NCI-H2171 (cell line): ENCODE results near the gene EXD3.
A peak's percentile ranks its signal among the peaks of the same experiment; 100 is the strongest.

Experiments used
- DNase-seq: peaks from one replicate; lab custom pipeline; 2025; lab: John Stamatoyannopoulos, UW

The EXD3 gene

DNA sequence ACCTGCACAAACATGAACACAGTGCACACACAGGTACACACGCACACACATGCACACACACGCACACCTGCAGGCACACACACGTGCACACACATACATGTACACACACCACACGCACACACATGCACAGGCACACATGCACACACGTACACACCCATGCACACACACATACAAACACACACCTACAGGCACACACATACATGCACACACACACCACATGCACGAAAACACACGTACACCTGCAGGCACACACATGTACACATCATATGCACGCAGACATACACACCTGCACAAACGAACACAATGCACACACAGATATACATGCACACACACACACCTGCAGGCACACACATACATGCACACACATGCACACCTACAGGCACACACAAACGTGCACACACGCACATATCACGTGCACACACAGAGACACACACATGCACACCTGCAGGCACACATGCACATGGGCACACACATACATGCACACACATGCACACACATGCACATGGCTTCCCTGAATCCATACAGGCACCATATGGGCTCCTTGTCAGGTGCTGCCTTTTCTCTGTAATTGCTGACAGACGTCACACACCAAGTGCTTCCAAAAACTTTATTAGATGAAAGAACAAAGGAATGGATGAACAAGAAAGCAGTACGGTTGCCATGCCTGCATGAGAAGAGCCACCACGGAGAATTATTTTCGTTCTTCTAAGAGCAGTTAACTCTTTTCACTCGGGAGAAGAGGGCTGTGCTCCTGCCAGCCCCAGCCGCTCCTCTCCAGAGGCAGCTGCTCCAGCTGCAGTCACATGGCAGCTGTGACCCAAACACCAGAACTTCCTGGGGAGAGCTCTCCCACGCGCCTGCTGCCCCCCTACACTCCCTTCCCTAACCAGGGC is 57.2 kb downstream of the EXD3 start:
- DNase-seq: peak; percentile 86

DNA sequence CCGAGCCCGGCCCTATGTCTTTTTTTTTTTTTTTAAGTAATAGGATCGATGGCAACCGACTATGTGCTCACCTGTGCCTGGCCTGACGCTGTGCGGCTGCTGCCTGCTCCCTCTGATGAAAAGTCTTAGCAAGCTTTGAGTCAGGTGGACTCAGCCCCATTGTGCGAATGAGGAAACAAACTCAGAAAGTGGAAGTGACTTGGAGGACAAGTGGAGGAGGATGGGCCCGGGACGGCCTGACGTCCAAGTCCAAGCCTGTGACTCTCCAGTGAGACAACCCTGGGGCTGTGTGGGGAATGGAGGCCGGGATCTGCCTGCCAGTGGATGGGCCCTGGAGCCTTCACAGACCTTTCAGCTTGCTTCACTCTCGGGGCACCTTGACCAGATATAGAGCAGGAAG is 57.9 kb downstream of the EXD3 start:
- no peak for DNase-seq

DNA sequence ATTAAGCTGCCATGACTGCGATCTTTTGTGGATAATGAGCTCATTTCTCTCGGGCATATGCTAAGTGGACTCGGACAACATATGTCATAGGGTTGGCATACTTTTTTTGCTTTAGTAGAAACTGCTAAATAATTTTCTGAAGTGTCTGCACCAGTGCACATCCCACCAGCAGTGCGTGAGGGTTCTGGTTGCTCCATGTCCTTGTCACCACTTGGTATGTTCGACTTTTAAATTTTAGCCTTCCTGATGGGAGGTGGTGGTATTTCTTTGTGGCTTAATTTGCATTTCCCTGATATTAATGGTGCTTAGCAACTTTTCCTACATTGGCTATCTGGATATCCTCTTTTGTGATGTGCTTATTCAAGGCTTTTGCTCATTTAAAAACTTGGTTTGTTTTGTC is 63.1 kb downstream of the EXD3 start:
- no peak for DNase-seq

DNA sequence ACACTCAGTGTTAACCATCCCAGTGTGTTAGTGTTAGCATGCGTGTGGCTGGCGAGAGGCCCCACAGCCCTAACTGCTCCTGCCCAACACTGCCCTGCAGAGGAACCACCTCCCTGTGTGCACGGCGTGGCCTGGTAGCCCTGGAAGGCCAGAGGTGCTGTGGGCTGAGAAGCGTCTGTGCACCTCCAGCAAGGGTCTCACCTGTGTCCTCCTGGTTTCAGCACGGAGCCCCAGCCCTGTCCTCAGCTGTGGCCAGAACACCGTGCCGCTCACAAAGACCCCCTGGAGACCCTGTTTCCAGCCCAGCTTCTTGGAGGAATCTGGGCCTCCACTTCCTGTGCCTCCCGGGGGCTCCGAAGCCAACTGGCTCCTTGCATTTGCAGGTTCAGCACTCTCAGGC is 64.8 kb downstream of the EXD3 start:
- DNase-seq: no peak

DNA sequence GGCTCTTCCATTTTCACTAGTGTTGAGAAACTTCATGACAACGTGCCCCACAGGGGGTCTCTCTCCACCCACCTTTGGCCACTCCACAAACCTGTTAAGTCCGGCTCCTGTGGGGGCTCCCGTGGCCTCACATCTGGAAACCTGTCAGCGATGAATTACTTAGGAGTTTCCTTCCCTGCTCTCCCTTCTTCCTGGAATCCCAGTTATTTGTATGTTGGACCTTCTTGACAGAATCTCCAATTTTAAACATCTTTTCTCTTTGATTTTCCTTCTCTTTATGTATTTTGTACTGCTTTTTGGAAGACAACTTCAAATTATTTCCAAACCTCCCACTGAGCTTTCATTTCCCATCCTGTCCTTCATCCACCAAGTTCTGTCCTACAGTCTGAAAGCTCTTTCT is 65.8 kb downstream of the EXD3 start:
- no peak for DNase-seq

DNA sequence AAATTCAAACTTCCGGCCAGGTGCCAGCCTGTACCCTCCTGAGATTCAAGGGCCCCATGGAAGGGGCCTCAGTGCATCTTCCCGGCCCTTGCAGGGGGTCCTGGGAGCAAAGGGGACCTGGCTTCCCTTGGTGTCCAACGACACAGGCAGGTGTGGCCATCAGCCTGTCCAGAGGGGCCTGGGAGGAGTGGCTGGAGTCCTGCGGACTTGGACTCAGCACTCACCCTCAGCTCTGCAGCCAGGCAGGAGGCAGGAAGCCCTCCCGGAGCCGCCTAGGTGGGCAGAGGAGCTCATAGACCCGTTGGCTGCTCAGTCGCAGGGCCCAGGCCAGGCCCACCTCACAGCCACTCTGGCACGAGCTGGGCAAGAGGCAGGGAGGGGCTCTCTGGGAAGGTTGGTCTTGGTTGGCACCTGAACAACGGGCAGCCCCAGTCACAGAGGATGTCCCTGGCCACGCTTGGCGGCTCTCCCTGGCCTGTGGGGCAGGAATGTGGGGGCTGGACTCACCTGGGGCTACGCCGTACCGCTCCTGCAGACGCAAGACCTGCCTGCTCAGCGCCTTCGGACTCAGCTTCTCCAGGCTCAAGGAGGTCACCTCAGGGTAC is 67.1 kb downstream of the EXD3 start:
- no peak for DNase-seq

DNA sequence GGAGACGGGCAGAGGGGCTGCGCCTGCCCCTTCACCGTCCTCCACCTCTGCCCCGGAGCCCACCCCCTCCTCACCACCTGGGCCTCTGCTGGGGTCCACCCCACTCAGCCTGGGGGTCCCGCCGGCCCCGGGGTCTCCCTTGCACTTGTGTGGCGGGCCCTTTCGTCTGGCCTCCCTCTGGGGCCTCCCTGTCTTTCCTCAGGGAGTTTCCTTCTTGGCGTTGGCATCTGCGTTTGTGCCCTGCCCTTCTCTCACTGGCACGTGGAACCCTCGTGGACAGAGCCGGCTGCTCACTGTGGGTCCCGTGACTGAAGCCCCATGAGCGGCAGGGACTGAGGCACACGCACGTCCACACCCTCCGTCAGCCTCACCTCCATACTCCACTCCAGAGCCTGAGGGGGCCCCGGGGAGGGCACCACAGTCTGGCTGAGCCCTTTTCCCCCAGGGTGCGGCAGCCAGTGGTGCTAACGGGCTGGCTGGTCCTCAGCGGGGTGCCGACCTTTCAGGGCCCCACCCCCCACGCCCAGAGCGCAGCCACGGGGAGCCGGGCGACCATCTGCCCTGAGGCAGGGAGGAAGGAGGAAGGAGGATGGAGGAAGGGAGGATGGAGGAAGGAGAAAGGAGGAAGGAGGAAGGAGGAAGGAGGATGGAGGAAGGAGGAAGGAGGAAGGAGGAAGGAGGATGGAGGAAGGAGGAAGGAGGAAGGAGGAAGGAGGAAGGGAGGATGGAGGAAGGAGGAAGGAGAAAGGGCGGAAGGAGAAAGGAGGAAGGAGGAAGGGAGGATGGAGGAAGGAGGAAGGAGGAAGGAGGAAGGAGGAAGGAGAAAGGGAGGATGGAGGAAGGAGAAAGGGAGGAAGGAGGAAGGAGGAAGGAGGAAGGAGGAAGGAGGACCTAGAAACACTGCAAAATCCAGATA is 67.9 kb downstream of the EXD3 start:
- DNase-seq: no peak

DNA sequence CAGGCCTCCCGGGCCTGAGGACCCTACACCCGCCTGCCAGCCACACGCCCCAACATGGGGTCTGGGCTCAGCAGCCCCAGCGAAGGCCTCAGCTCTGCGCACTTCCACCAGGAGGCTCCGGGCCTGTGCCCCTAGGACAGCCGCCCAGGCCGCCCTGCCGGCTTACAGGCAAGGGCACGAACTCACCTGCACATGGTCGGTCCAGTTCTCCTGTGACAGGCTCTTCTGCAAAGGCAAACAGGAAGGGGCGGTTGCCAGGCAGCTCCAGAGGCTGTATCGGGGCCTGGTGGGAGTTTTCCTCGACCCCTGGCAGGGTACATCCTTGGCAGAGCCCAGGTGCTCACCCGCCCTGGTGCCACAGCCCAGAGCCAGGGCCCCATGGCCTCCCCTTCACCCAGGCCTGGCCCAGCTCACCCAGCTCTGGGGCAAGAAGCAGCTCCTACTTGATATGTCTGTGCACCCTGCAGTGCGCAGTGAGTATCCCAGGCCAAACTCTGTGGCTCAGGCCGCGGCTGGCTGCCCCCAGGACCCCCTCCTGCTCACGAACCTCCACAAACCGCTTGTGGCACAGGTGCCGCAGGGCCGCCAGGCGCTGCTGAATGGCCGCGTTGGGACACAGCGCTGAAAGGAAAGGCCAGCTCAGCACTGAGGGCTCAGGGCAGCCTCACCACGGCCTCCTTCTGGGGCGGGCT is 68.7 kb downstream of the EXD3 start:
- DNase-seq: no peak

DNA sequence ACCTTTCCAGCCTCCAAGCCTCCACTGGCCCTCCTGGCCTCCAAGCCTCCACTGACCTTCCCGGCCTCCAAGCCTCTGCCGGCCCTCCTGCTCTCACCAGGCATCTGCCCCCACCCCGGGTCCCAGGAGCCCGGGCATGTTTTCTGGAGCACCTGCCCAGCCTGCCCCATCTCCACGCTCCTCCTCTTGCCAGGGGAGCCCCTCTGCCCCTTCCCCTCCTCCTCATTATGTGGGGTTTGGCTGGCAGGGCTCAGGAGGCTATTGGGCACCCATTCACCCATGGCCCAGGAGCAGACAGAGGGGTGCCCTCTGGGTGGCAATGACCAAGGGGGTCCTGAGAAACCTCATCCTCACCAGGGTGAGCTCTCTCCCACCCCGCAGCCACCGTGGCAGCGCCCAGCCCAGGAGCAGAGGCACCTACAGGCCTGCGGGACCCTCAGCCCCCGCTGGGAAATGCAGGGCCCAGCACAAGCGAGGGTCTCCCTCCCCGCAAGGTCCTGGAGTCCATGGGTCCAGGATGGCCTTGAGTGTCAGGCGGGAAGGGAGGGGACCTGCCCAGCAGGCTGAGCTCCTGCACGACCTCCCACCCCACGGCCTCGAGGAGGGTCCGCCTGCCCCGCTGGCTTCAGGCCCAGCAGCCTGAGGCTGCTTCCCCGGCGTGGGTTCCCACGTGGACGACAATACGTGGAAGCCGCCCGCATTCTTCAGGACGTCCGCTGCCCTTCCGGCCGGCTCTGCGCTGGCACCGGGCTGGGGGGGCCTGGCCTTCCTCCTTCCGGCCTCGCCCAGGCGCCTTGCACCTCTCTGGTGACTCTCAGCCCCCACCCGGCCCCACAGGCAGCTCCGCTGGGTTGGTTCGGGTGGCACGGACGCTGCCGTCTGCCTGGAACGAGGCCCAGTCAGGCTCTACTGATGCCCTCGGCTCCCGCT is 69.5 kb downstream of the EXD3 start:
- no peak for DNase-seq

DNA sequence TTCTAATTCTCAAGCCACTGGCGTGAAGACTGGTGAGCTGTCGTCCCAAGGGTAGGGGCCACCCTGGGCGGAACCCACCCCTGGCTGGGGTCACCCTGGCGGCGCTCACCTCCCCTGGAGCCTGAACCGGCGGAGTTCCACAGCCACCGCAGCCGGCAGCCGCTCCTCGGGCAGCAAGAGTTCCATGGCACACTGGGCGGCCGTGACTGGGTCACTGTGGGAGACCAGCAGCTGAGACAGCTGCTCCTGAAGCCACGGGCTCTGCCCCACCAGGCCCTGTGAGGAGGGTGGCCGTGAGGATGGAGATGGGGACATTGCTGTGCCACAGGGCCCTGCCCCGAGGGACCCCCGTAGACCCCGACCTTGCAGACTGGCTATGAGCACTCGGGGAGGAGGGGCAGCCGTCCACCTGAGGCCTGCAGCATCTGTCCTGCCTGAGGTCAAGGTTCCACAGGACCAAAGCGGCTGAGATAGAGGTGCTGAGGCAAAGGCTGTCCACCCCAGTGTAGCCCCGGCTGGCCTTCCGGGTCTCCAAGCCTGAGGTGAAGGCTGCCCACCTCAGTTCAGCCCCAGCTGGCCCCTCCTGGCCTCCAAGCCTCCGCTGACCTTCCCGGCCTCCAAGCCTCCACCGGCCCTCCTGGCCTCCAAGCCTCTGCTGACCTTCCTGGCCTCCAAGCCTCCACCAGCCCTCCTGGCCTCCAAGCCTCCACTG is 70.3 kb downstream of the EXD3 start:
- DNase-seq: no peak

DNA sequence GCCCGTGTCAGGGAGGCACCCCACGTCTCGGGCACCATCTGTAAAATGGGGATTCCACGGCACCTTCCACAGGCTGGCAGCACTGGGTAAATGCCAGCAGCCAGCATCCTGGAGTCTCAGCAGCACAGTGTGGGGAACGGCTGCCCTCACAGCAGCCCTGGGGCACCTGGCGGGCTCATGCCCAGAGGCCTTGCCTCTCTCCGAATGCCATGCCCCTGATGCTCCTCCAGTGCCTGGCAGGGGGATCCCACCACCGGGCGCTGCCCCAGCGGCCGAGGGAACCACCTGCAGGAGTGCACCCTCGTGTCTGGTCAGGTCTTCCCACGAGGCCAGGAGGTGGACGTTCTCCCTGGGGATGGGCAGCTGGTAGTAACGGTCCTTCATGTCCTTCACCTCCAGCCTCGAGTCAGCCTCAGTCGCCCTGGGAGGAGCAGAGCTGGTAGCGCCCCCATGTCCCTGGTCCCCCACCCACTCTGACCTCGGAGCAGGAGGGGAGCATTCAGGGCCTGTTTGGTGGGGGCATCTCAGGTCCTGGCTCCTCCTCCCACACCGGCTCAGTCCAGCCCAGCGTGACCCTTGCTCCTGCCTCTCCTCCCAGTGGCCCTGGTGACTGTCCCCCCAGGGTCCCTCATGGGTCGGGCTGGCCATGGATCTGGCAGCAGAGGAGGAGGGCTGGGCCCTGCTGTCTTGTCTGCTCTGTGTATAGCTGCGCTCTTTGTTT is 71.0 kb downstream of the EXD3 start:
- no peak for DNase-seq

DNA sequence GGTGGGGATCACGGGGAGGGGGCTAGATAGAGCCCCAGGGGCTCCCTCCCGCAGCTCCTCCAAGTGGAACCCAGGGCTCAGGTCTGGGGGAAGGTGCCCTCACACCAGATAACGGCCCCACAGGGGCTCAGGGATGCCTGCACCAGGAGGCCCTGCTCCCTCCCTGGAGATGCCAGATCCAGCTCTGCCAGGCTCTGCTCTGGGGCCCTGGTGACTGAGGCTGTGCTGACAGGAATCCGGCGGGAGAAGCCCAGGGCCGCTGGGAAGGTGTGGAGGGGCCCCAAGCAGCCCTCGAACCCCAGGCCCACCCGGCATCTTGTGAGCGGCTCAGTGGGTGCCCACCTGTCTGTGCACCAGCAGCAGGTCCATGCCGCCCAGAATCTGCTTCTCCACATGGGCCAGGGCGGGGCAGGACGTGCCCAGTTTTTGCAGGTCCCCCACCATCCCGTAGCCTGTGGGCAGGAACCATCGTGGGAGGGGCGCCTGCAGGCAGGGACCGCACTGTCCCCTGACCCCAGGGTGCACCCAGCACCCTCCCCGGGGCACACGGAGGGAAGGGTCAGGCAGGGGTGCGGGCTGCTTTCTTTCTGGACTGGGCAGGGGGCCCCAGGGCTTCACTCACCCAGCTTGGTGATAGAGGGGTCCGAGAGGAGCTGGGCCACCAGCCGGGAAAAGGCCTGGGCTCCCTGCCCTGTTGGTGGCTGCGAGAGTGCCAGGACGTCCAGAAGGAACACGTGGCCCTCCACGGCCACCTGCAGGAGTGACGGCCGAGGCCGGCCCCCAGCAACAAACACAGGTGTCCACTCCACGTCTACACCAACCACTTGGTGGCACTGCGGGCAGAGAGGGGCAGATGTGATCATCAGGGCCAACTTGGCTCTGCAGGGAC is 72.0 kb downstream of the EXD3 start:
- DNase-seq: no peak

DNA sequence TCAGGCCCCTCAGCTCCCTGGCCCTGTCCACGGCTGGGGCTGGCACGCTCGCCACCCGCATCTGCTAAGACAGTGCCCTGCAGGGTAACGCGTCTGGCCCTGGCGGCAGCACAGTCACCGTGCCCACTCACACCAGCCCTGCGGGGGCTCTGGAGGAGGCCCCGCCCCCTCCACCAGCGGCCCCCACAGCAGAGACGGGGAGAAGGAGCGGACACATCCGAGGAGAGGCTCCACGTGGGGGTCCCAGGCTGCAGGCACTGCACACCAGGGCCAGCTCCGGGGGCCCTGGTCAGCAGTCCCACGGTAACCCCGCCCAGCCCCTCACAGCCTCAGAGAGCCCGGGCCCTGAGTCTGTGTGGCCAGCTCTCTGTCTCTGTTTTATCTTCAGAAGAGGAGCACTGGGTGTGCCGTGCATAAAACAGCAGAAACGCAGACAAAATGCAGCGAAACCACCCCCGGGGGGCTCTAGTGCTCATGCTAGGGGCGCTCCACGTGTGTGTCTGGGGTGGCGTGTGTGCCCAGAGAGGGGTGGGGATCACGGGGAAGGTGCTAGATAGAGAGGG is 73.4 kb downstream of the EXD3 start:
- no peak for DNase-seq

DNA sequence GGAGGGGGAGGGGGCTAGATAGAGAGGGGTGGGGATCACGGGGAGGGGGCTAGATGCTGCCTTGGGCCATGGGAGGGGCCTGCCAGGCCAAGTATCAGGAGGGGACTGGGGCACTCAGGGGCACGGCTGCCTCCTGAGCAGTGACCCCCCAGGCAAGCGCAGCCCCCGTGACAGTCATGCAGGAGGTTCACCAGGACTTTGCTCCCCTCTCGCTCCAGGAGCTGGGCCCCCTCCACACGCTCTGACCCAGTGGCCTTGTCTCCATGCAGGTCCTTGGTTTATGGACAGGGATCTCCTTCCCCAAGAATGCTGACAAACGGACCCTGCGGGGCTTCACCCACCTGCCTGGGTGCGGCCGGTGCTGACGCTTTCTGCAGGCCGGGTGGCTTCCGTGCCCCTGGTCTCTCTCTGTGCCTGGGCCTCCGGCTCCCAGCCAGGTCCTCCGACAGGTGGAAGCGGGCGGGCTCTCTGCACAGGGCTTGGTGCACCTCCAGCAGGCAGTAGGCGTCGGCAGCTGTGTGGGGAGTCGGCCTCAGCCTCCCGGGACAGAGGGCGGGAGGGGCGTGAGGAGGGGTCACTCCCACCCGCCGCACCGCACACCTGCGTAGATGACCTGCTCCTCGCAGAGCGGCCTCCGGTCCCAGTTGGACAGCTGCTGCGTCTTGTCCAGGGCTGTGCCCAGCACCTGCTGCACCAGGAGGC is 74.0 kb downstream of the EXD3 start:
- no peak for DNase-seq

DNA sequence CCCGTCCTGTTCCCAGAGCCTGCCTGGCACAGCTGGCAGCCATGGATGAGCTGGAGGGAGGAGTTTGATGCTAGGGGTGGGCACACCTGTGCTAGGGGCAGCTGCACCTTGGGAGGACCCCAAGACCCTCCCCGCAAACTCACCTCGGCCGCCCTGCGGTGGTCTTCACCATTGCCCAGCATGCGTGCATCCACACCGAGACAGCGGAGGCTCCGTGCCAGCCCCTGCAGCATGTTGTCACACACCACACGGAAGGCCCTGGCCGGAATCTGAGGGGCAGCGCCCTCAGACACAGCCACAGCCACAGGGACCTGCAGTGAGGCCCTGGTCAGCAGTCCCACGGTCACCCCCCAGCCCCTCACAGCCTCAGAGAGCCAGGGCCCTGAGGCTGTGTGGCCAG is 75.0 kb downstream of the EXD3 start:
- no peak for DNase-seq

DNA sequence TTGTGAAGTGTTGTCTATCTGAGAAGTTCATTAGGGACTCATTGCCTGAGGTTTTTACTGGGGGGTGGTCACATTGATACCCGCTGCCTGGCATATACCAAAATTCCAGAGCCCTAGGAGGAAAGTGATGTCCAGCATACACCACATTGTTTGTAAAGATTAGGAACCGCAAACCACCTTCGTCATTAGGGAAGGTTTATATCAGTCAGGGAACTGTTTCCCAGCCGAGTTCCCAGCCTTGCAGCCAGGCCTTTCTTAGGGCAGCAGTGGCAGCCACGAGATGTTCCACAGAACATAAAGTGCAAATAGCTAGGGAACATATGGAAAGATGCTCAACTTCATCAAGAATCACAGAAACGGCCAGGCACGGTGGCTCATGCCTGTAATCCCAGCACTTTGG is 80.5 kb downstream of the EXD3 start:
- DNase-seq: no peak

DNA sequence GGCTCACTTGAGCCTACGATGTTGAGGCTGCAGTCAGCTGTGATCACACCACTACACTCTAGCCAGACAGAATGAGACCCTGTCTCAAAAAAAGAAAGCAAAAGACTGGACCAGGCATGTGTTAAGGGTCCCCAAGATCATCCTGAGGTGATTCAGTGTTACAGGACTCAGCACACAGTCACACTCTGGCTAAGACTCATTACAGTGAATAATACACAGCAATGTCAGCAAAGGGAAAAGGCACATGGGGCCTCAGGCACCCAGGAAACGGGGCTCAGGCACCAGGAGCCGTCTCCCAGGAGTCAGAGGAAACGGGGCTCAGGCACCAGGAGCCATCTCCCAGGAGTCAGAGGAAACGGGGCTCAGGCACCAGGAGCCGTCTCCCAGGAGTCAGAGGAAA is 81.7 kb downstream of the EXD3 start:
- no peak for DNase-seq
